Loucy (cell line): ENCODE measurements around the gene CPVL.

Experiments
- H2AFZ ChIP-seq: fragments of 200-600 bp; sonication (generic); 2 replicates; pipeline ENCODE4 v1.6.0; 2016; ENCODE audit warnings: antibody characterized with exemption, mild to moderate bottlenecking, low read length, moderate library complexity
- H3F3A ChIP-seq: fragments of 200-600 bp; 2 replicates; pipeline ENCODE4 v1.6.0; 2016; ENCODE audit warnings: antibody characterized with exemption, low read depth, mild to moderate bottlenecking
- H3K27me3 ChIP-seq: fragments of 200-600 bp; sonication (generic); 2 replicates; pipeline ENCODE4 v1.6.1; 2014; ENCODE audit warnings: low read length, mild to moderate bottlenecking; ENCODE audit not compliant: insufficient read depth, poor library complexity, severe bottlenecking
- H3K36me3 ChIP-seq: fragments of 200-600 bp; sonication (generic); 2 replicates; pipeline ENCODE4 v1.6.1; 2016; ENCODE audit warnings: low read length; ENCODE audit not compliant: insufficient read depth
- H3K4me1 ChIP-seq: fragments of 200-600 bp; sonication (generic); 2 replicates; pipeline ENCODE4 v1.5.1; 2014; ENCODE audit warnings: low read length, mild to moderate bottlenecking; ENCODE audit not compliant: insufficient read depth, poor library complexity, severe bottlenecking
- H3K4me2 ChIP-seq: fragments of 200-600 bp; sonication (generic); 2 replicates; pipeline ENCODE4 v1.6.0; 2014; ENCODE audit warnings: antibody characterized with exemption, low read length, low read depth, mild to moderate bottlenecking; ENCODE audit not compliant: poor library complexity, severe bottlenecking
- H3K4me3 ChIP-seq: fragments of 200-600 bp; sonication (generic); 2 replicates; pipeline ENCODE4 v1.5.1; 2014; ENCODE audit warnings: low read length, mild to moderate bottlenecking, mixed read lengths; ENCODE audit not compliant: poor library complexity, severe bottlenecking
- H3K79me2 ChIP-seq: fragments of 200-600 bp; sonication (generic); 2 replicates; pipeline ENCODE4 v1.6.1; 2014; ENCODE audit warnings: low read length; ENCODE audit not compliant: insufficient read depth
- H3K9ac ChIP-seq: fragments of 200-600 bp; sonication (generic); 2 replicates; pipeline ENCODE4 v1.6.0; 2014; ENCODE audit warnings: mild to moderate bottlenecking, low read depth, low read length, moderate library complexity; ENCODE audit not compliant: poor library complexity, severe bottlenecking
- H3K9me2 ChIP-seq: fragments of 200-600 bp; sonication (generic); replicated peaks from 2 replicates; pipeline ENCODE4 v1.6.1; 2016; ENCODE audit warnings: low read depth, low read length, mixed read lengths
- H3K9me3 ChIP-seq: fragments of 200-600 bp; sonication (generic); 2 replicates; pipeline ENCODE4 v1.6.1; 2014; ENCODE audit warnings: mild to moderate bottlenecking, antibody characterized with exemption, low read length, low read depth; ENCODE audit not compliant: insufficient read depth
- H4K20me1 ChIP-seq: fragments of 200-600 bp; sonication (generic); 2 replicates; pipeline ENCODE4 v1.6.0; 2014; ENCODE audit warnings: antibody characterized with exemption, low read length, mild to moderate bottlenecking; ENCODE audit not compliant: insufficient read depth, poor library complexity, severe bottlenecking
- EZH2phosphoT487 ChIP-seq: fragments of 200-600 bp; IDR thresholded peaks from 2 replicates; pipeline ENCODE4 v1.6.1; 2018; ENCODE audit warnings: antibody characterized with exemption, mild to moderate bottlenecking, moderate library complexity, borderline replicate concordance
- TF ChIP-seq, protein P1 (sequence below): fragments of 200-600 bp; sonication (generic); conservative IDR thresholded peaks from 2 replicates; pipeline ENCODE4 v1.5.1; 2014; ENCODE audit warnings: mild to moderate bottlenecking, antibody characterized with exemption, low read length

CPVL gene

DNA sequence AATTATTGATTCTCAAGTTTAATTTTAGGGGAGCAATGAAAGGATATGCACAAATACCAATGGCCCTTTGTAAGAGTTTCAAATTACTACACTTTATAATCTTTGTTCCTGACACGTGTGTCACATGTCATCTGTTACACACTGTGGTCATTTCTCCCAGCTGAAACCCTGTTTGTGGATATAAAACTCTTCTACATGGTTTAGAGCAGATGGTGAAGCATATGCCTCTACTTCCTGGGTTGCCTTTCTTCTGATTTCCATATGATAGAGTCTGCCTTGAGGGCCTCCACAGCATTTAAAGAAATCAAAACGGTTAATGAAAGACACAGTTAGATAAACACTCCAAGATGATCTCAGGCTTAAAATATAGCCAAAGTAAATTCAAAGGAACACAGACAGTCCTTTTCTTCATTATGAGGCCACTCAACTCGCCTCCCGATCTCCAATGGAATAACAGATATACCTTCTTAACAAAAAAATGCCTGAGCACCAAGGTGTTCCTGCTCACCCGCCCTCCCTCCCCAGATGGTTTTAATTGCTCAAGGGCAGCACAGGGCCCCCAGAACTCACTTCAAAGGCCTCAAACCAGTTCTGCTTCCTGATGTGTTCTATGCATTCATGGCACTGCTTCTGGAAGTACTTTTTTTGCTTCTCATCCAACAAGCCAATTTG is 75.0 kb downstream of the CPVL start:
- Histone ChIP-seq H3F3A (no peaks in the 10 kb centered on the region), H2AFZ (peak overlapping the region; percentile 57), H3K4me2 (no peak overlapping the region), H3K9ac (no peak overlapping the region), H3K36me3 (no peaks in the 10 kb centered on the region), H3K4me1 (peaks cover 9% of the 10 kb centered on the region), H3K27me3 (no peaks in the 10 kb centered on the region), H4K20me1 (no peaks in the 10 kb centered on the region), H3K9me3 (no peaks in the 10 kb centered on the region), H3K4me3 (no peak overlapping the region), H3K79me2 (no peaks in the 10 kb centered on the region), H3K9me2 (no peaks in the 10 kb centered on the region)
- no peak for TF ChIP-seq EZH2phosphoT487
- TF ChIP-seq, protein P1, sequence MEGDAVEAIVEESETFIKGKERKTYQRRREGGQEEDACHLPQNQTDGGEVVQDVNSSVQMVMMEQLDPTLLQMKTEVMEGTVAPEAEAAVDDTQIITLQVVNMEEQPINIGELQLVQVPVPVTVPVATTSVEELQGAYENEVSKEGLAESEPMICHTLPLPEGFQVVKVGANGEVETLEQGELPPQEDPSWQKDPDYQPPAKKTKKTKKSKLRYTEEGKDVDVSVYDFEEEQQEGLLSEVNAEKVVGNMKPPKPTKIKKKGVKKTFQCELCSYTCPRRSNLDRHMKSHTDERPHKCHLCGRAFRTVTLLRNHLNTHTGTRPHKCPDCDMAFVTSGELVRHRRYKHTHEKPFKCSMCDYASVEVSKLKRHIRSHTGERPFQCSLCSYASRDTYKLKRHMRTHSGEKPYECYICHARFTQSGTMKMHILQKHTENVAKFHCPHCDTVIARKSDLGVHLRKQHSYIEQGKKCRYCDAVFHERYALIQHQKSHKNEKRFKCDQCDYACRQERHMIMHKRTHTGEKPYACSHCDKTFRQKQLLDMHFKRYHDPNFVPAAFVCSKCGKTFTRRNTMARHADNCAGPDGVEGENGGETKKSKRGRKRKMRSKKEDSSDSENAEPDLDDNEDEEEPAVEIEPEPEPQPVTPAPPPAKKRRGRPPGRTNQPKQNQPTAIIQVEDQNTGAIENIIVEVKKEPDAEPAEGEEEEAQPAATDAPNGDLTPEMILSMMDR: no peak

DNA sequence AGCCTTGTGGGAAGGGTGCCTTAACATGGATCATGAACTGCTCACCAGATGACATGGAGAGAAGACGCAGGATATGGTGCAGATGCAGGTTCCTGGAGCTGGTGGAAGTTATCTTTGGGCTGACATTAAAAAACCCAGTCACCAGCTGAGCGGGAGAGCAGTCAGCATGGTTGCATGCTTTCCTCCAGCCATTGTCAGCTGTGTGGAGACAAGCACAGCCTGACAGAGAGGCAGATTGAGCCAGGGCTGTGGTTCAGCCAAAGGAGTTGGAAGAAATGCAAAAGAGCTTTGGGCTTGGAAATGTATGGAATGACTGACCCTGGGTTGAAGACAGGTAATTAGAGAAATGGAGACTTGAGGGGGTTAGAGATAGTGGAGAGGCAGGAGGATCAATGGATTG is 79.7 kb downstream of the CPVL start:
- TF ChIP-seq, protein P1: no peak
- no peak for TF ChIP-seq EZH2phosphoT487
- Histone ChIP-seq H3K27me3 (no peaks in the 10 kb centered on the region), H3K36me3 (no peaks in the 10 kb centered on the region), H3K79me2 (no peaks in the 10 kb centered on the region), H3K4me3 (no peak overlapping the region), H3K9me2 (no peaks in the 10 kb centered on the region), H3F3A (no peaks in the 10 kb centered on the region), H3K9me3 (no peaks in the 10 kb centered on the region), H3K4me1 (peaks cover 9% of the 10 kb centered on the region), H3K9ac (no peak overlapping the region), H2AFZ (no peak overlapping the region), H3K4me2 (no peak overlapping the region), H4K20me1 (no peaks in the 10 kb centered on the region)

DNA sequence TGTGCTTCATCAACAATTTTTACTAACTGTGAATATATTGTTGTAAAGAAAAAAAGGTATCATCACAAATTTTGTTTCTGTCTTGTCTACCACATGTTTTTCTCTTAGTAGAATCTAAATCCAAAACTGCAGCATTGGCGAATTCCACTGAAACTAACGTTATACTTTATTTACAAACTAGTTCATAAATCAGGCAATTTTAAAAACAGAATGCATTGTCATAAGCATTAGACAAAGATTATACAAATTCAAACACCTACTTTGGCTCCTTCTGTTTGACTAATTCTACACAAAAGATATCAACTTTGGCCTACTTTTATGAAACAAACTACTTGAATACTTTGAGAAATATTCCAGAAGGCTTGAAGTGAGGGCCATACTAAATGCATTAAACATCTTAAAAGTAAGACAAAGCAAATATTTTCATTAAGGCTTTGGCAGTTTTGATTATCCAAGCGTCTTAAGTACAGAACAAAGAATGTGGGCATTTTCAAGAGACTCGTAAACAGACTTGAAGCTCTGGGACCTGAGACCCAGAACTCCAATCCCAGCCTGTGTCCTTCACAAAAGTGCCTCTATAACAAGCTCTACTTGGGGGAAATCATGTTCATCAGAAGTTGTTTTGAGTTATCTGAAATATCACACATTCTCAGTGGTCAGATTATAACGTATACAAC is 81.0 kb downstream of the CPVL start:
- Histone ChIP-seq H3F3A (no peaks in the 10 kb centered on the region), H3K27me3 (no peaks in the 10 kb centered on the region), H3K4me2 (no peak overlapping the region), H3K9me3 (no peaks in the 10 kb centered on the region), H3K36me3 (no peaks in the 10 kb centered on the region), H4K20me1 (no peaks in the 10 kb centered on the region), H3K4me3 (no peak overlapping the region), H3K4me1 (no peaks in the 10 kb centered on the region), H3K9me2 (no peaks in the 10 kb centered on the region), H3K9ac (no peak overlapping the region), H3K79me2 (no peaks in the 10 kb centered on the region), H2AFZ (no peak overlapping the region)
- no peak for TF ChIP-seq EZH2phosphoT487
- TF ChIP-seq, protein P1: no peak
